Measurements from ENCODE around the gene PTH2. TPM values are rescaled to one million over a fixed set of nuclear protein-coding genes. Genes with fewer than 3 reads are reported as not detected.

PTH2 gene
- polyA plus RNA-seq, 4 donors = not detected

GRCh38 chr19:49415102-49415809 is 8.0 kb downstream of the PTH2 start:
- DNase-seq (ENCODE audit: low read depth in 4 of 4, low spot score in 3 of 4) = no peak

DNA sequence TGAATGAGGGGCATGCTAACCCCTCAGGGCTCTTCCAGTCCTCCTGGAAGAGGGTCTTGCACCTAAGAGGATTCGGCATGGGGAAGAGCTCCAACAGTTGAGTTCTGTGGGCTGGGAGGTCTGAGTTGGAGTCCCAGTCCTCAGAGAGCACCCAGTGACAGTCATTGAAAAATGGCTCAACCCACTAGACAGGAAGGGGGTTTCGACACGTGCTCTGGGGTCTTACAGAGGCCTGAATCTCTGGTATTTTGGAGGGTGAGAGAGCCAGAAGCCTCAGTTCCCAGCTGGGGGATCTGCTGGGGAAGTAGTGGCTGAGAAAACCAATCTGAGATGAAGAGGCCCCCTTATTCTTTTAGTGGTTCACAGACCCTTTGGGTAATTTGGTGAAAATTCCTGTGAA is 9.0 kb downstream of the PTH2 start:
- no peak for DNase-seq (ENCODE audit: low read depth in 4 of 4, low spot score in 3 of 4)

DNA sequence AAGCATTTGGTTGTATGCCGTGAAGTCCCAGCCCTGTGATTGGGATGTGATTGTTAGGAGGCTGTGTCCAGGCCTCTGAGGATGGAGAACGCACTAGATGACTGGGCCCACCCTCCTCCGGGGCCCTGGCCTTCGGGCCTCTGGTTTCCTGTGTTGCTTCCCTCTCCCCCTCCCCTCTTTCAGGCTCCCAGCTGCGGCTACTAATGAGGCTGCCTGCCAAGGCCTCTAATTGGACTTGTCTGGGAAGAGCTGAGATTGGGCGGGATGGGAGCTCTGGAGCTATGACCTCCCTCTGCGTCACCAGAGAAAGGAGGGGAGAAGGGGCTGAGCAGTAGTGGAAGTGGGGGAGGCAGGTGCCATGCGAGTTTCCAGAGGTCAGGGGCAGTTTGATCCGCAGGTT is 9.9 kb downstream of the PTH2 start:
- DNase-seq (ENCODE audit: low read depth in 4 of 4, low spot score in 3 of 4) = peak; percentile 39 to 77 (median 73)

DNA sequence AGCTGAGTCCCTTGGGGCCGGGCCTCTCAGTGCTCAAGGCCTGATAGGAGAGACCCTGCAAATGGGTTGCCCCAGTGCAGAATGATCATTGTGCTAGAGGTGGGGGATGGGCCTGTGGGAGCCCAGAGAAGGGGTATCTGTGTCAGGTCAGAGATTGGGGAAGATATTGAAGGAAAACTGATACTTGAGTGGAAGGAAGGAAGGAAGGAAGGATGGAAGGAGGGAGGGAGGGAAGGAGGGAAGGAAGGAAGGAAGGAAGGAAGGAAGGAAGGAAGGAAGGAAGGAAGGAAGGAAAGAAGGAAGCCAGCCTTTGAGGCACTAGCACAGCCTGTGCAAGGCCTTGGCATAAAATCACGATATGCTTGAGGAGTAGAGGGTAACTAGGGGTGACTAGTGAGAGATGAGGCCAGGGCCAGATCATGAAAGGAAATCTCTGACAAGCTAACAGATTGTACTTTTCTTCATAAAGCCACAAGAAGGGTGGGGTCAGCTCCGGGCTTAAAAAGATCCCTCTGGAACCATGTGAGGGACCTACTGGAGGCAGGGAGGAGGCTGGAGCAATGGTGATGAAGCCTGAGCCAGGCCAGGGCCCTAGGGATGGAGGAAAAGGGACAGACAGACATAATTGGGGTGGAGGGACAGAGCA is 11.4 kb downstream of the PTH2 start:
- no peak for DNase-seq (ENCODE audit: low read depth in 4 of 4, low spot score in 3 of 4)

DNA sequence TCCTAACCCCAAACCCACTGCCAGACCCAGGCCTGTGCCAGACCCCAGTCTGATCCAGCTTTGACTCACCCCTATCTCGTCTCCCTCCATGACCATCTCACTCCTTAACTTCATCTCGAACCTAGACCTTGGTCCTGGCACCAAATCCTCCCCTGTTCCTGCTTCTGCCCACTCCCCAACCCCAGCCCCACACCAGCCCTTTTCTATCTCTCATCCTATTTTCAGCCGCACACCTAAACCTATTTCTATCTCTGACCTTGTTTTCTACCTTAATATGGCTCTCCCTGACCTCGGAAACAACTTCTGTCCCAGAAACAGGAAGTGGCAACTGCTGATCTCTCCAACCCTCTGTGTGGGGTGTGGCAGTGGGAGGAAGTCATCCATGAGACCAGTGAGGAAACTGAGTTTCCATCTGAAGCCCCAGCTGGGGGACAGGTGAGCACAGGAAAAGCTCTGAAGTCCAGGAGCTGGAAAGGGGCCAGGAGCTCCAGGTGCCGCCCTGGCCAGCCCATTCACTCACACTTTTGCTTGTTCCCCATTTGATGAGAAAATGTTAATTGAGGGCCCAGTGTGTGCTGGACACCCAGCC is 13.7 kb downstream of the PTH2 start:
- DNase-seq (ENCODE audit: low read depth in 4 of 4, low spot score in 3 of 4) = no peak

DNA sequence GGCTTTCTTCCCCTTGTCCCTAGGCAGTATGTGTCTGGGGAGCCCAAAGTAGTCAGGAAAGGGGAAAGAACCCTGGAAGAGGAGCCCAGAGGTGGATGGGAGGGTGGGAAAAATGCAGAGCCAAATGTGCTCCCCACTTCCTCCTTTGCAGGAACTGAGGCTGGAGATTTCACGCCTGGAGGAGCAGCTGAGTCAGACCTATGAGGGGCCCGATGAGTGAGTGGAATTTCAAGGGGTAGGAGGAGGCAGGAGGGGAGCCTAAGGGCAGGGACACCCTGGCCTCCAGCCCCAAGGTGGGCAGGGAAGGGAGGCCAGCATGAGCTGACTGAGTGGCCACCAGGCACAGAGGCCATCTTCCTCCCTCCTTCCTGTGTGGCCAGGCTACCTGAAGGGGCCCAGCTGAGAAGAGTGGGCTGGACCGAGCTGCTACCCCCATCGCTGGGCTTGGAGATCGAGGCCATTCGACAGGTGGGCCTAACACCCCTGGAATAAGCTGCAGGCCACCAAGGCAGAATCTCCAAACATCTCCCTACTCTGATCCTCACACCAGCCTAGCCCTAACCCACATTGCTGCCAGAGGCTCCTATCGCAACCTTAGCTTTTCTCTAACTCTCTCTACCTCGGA is 14.3 kb downstream of the PTH2 start:
- DNase-seq (ENCODE audit: low read depth in 4 of 4, low spot score in 3 of 4) = no peak

- no peak for DNase-seq (ENCODE audit: low read depth in 4 of 4, low spot score in 3 of 4)
Measured at GRCh38 chr19:49407482-49408015, 15.7 kb downstream of the PTH2 start.

DNA sequence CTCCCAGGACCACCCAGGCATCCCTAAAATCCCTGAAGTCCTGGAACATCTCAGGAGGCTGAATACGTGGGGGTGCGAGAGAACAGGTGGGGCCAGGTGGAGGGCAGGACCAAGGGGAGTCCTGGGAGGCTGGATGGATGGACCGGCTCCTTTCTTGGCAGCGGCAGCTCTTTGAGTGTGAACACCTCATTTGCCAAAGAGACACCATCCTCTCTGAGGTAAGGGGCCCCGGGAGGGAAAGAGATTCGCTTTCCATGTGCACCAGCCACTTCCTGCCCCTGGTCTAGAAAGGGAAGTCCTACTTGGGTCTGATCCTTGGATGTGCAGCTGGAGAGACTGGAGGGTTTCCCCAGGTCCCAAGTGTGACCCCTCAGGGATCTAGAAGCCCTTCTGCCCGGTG is 16.2 kb downstream of the PTH2 start:
- no peak for DNase-seq (ENCODE audit: low read depth in 4 of 4, low spot score in 3 of 4)

- no peak for DNase-seq (ENCODE audit: low read depth in 4 of 4, low spot score in 3 of 4)
Measured at GRCh38 chr19:49403404-49404187, 19.6 kb downstream of the PTH2 start.

DNA sequence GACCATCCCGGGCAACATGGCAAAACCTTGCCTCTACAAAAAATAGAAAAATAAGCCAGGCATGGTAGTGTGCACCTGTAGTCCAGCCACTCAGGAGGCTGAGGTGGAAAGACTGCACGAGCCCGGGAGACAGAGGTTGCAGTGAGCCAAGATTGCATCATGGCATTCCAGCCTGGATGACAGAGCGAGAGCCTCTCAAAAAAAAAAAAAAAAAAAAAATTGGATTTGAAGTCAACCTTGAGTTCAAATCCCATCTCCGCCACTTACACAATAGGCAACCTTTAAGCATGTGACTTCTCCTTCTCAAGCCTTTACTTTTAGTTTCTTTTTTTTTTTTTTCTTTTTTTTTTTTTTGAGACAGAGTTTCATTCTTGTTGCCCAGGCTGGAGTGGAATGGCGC is 23.2 kb downstream of the PTH2 start:
- DNase-seq (ENCODE audit: low read depth in 4 of 4, low spot score in 3 of 4) = no peak

- DNase-seq (ENCODE audit: low read depth in 4 of 4, low spot score in 3 of 4) = no peak
Measured at GRCh38 chr19:49398931-49399330, 24.3 kb downstream of the PTH2 start.

GRCh38 chr19:49398001-49398615 is 25.1 kb downstream of the PTH2 start:
- no peak for DNase-seq (ENCODE audit: low read depth in 4 of 4, low spot score in 3 of 4)

GRCh38 chr19:49396738-49397505 is 26.3 kb downstream of the PTH2 start:
- no peak for DNase-seq (ENCODE audit: low read depth in 4 of 4, low spot score in 3 of 4)

DNA sequence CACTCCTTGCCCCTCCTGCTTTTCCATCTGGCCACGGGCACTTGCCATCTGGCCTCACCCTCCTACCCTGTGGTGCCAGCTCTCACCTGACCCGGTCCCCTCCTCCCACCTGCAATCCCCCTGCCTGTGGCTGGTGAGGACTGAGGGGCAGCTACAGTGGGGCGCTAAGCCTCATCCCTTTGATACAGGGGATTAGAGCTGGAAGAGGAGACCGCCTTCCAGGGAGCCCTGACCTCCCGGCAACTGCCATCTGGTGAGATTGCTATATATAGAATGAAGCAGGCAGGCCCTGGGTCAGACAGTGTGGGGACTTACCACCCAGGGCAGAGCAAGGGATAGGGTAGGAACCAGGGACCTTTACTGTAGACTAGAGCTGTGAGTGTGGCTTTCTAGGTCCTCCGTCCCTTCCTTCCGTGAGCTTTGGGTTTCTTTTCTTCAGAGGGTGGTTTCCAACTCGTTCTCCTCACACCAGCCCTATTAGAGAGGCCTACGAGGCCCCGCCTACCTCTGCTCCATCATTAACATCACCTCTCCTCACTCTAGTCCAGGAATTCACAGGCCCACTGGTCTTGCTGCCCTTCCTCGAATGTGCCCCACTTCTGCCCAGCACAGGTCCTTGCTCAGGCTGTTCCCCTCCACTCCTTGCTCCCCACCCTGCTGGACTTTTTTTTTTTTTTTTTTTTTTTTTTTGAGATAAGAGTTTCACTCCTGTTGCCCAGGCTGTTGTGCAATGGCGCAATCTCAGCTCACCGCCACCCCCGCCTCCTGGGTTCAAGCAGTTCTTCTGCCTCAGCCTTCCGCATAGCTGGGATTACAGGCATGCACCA is 27.4 kb downstream of the PTH2 start:
- no peak for DNase-seq (ENCODE audit: low read depth in 4 of 4, low spot score in 3 of 4)

GRCh38 chr19:49393881-49394280 is 29.4 kb downstream of the PTH2 start:
- DNase-seq (ENCODE audit: low read depth in 4 of 4, low spot score in 3 of 4) = no peak

DNA sequence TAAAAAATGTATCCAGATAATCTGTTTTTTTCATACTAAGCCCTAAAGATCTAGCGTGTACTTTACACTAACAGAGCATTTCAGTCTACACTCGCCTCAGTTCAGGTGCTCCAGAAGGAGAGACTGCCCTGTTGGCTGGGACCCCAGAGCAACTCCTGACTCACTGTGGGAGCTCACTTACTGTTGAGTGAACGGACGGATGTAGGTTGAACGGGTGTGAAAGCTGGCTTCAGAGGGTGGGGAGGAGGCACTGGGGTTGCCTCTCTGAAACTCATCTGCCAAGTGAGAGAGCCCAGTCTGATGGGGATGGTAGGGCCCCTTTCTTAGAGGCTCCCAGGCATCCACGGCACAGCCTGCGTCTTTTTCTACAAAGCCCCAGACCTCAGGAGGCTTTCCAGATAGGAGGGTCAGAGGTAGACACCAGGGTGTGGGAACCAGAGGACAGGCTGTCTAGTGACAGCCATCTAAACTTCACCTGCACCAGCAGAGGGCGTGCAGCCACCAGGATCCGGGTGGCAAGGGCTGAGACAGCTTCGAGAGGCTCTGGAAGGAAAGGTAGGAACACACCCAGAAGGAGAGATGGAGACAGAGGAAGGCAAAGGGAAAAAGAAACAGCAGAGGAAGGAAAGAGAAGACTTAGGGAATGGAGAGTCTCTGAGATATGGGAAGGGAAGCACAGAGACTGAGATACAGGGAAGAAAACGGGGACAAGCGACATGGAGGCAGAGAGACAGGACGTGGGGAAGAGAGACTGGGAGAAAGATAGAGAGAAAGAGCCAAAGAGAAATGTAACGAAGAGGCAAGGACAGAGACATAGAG is 31.5 kb downstream of the PTH2 start:
- DNase-seq (ENCODE audit: low read depth in 4 of 4, low spot score in 3 of 4) = peak; percentile 68 to 73 (median 70)

DNA sequence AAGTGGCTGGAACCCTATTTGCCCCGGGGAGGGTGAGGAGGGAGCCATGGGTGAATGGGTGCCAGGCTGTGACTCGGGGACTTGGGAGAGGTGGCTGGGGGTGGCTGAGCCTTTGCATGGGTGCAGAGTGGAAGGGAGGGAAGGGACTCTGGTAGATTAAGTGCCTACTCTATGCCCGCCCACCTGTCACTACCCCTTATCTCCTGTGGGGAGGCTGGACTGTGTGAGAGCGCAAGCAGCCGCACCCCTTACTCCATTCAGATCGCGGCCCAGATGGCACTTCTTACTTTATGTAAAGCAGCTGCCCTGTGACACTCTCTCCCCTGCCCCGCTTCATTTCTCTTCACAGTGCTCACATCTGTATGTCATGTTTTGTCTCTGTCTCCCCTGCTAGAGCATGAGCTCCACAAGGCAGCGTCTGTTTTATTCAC is 32.3 kb downstream of the PTH2 start:
- DNase-seq (ENCODE audit: low read depth in 4 of 4, low spot score in 3 of 4) = no peak
